Limb (tissue), 2 donors: ENCODE results near the gene MPEG1.

ENCODE experiments used
- DNase-seq, 2 donors: peaks; one replicate each; pipeline ENCODE4 v3.0.0-alpha.2; 2016; ENCODE audit errors: extremely low spot score in 2 of 2

Gene MPEG1

GRCh38 chr11:59171508-59172322, 41.0 kb downstream of the MPEG1 start, which contains the start of gene DTX4:
Gene DTX4, plus strand, starts transcription at chr11:59172132. Its CDS starts 464 bp downstream, at chr11:59172596.
- peak; percentile 92 to 96 for DNase-seq

DNA sequence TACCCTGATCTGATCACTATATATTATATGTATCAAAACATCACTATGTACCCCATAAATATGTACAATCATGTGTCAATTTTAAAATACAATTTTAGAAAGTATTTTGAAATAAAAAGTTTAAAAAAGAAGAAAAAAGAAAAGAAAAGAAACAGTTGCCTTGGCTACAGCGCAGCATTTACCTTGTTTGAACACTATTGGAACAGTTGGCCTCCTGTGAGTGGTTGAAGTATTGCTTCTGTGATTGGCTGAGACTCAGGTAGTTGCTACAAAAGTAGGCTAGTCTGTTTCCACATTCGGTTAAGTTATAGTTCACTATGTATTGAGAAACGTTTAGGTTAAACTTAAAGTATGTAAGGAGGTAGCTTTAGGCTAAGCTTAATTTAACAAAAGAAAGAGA, 48.7 kb downstream of the MPEG1 start:
- no peak for DNase-seq
